Vagina (tissue), 2 donors: ENCODE results near the gene MARK3.

Source experiments
- CTCF ChIP-seq, 3 experiments: fragments of 450-650 bp in 2 of 3; fragments of 200-600 bp in 1 of 3; sonication (generic) in 1 of 3; IDR thresholded peaks; one replicate each; pipeline ENCODE4 v1.5.1; 2017 to 2019; ENCODE audit warnings: antibody characterized with exemption in 3 of 3, mild to moderate bottlenecking in 2 of 3, moderate library complexity in 2 of 3
- POLR2A ChIP-seq, 2 donors: fragments of 450-650 bp; IDR thresholded peaks; one replicate each; pipeline ENCODE4 v1.6.1; 2017; ENCODE audit warnings: antibody characterized with exemption in 2 of 2, mild to moderate bottlenecking in 2 of 2, moderate library complexity in 2 of 2
- POLR2AphosphoS5 ChIP-seq, 2 donors: sonication (generic); formaldehyde crosslinking; IDR thresholded peaks; one replicate each; pipeline ENCODE4 v1.9.0; 2017; ENCODE audit warnings: antibody characterized with exemption in 2 of 2, mild to moderate bottlenecking in 2 of 2, low read depth in 1 of 2; ENCODE audit not compliant: insufficient read depth in 1 of 2

DNA sequence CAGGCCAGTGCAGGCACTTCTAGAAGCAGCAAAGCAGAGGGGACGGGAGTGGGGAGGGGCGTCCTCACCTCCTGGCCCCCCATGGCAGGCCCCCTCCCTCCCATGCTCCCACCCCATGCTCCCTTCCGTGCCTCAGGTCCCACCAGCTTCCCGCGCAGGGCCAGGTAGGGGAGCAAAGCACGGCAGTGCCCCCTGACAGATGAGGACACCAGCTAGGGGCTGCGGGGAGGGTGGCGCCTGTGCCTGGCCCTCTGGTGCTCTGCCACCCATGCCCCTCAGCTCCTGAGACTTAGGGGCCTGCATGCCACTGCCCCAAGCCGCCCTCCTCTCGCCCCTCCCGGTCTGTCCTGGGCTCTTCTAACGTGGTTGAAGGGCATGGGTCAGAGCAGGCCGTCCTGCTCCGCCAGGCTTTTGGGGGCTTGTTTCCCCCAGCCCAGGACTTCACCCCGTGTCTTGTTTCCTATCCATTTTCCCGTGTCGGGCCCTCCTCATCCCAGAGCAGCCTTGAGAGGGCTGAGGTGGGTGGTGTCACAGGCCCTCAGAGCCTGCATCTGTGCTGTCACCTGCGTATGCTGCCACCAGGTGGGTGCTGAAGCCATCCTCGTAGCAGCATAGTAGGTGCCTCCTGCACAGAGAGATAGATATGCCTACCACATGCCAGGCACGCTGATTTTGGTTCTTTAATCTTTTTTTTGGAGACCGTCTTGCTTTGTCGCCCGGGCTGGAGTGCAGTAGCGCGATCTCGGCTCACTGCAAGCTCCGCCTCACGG, 154.0 kb downstream of the MARK3 start:
- TF ChIP-seq CTCF (IDR thresholded peaks at IDR 0.05) (no peak), POLR2A (IDR thresholded peaks at IDR 0.05) (no peak), POLR2AphosphoS5 (IDR thresholded peaks at IDR 0.05; ENCODE audit: insufficient read depth in 1 of 2, low read depth in 1 of 2) (no peak)
